Bronchial epithelial cell (primary cell): ENCODE data around the gene C5. TPM values are rescaled to one million over a fixed set of nuclear protein-coding genes. Genes with fewer than 3 reads are reported as not detected.
"Not testable (repeated sequence)": the region's sequence is repeated elsewhere in the genome, so short reads cannot be mapped to it uniquely, and the experiment has no call there.

Experiments
- DNase-seq: peaks from one replicate; pipeline ENCODE4 v3.0.0-alpha.2; 2010; ENCODE audit warnings: low read depth
- FAIRE-seq: peaks from 2 replicates; lab custom pipeline; 2011; peaks lifted over from hg19 to GRCh38; lab: Jason Lieb, UNC
- H3K27me3 ChIP-seq: 2 replicates; pipeline ENCODE4 v1.5.1; 2011; ENCODE audit warnings: low read length; ENCODE audit not compliant: control insufficient read depth, insufficient read depth
- H3K36me3 ChIP-seq: 2 replicates; pipeline ENCODE4 v1.5.1; 2011; ENCODE audit warnings: low read length; ENCODE audit not compliant: control insufficient read depth, insufficient read depth
- H3K4me3 ChIP-seq: 2 replicates; pipeline ENCODE4 v1.5.1; 2011; ENCODE audit warnings: mild to moderate bottlenecking, low read depth, low read length, control low read depth
- CTCF ChIP-seq: IDR thresholded peaks from 2 replicates; pipeline ENCODE4 v1.5.1; 2011; ENCODE audit warnings: mild to moderate bottlenecking, moderate library complexity, low read length, control low read depth, inconsistent platforms; ENCODE audit not compliant: insufficient read depth, severe bottlenecking
- total RNA-seq: library from RNA; depleted of rRNA; stranded (reverse); fragments of >200 nt; gene quantifications from 2 replicates; pipeline ENCODE4 v1.2.1, GENCODE V29; 2014

The C5 gene
- total RNA-seq, 1 donor from 2014 or later, result 1.3 TPM

GRCh38 chr9:120974921-120975320 is 75.2 kb downstream of the C5 start:
- Histone ChIP-seq H3K36me3 (no peaks in the 10 kb centered on the region), H3K4me3 (no peak overlapping the region), H3K27me3 (no peaks in the 10 kb centered on the region)
- FAIRE-seq (no peak), DNase-seq (no peak)
- TF ChIP-seq CTCF, result no peak

GRCh38 chr9:120974181-120974580 is 75.9 kb downstream of the C5 start:
- Histone ChIP-seq H3K36me3 (no peaks in the 10 kb centered on the region), H3K27me3 (no peaks in the 10 kb centered on the region), H3K4me3 (no peak overlapping the region)
- DNase-seq (no peak), FAIRE-seq (no peak)
- TF ChIP-seq CTCF, result no peak

- DNase-seq (no peak), FAIRE-seq (no peak)
- Histone ChIP-seq H3K36me3 (no peaks in the 10 kb centered on the region), H3K4me3 (no peak overlapping the region), H3K27me3 (no peaks in the 10 kb centered on the region)
- TF ChIP-seq CTCF, result no peak
Observed at GRCh38 chr9:120971938-120972337, 78.1 kb downstream of the C5 start.

- FAIRE-seq, DNase-seq, H3K4me3 ChIP-seq, H3K27me3 ChIP-seq, H3K36me3 ChIP-seq: not testable (repeated sequence)
Observed at GRCh38 chr9:120971471-120971870, 78.6 kb downstream of the C5 start.

- H3K4me3 ChIP-seq, result no peak overlapping the region
- H3K27me3 ChIP-seq, result no peaks in the 10 kb centered on the region
- TF ChIP-seq CTCF, result no peak
- H3K36me3 ChIP-seq, result no peaks in the 10 kb centered on the region
- DNase-seq (no peak), FAIRE-seq (no peak)
Observed at GRCh38 chr9:120970244-120970643, 79.8 kb downstream of the C5 start.

GRCh38 chr9:120966013-120966369 is 84.1 kb downstream of the C5 start:
- no peak for TF ChIP-seq CTCF
- FAIRE-seq, result no peak
- H3K4me3 ChIP-seq, result no peak overlapping the region
- H3K36me3 ChIP-seq, result no peaks in the 10 kb centered on the region
- no peaks in the 10 kb centered on the region for H3K27me3 ChIP-seq
- DNase-seq, result no peak
